Right ventricle myocardium superior (tissue), 1 donor: Measurements from ENCODE around the gene GSN. TPM values are rescaled to one million over a fixed set of nuclear protein-coding genes. Genes with fewer than 3 reads are reported as not detected.

Experiments
- ATAC-seq: fragments of 200-7000 bp; cut with Tn5 transposase; one replicate; pipeline ENCODE4 v1.9.1; 2020; ENCODE audit warnings: mild to moderate bottlenecking; ENCODE audit not compliant: poor library complexity
- DNase-seq: peaks from one replicate; pipeline ENCODE4 v3.0.0-alpha.2; 2020
- intact Hi-C: fragments of 100-400 bp; cut with DNase I; formaldehyde crosslinking; loops from one replicate; pipeline ENCODE4 v1.11.2; 2022
- total RNA-seq: library from RNA; stranded (reverse); fragmentation: NEBNext Ultra II Directional; extraction: Animal tissue kit (Norgen Biotek cat#: 25700); gene quantifications from one replicate; pipeline ENCODE4 v1.2.1, GENCODE V29; 2021
- donor health status: DM: no; HTN: yes; CAD: no; lungs with severe emphysema.

The GSN gene
- total RNA-seq, 1 donor from 2014 or later, result 837 TPM

GRCh38 chr9:121309833-121310425, 42.0 kb downstream of the GSN start:
- no peak for DNase-seq
- ATAC-seq, result no peak
- intact Hi-C loops, result no loop called here

- intact Hi-C loops, result no loop called here
- no peak for ATAC-seq
- peak; percentile 39 for DNase-seq
Observed at GRCh38 chr9:121310571-121310970, 42.6 kb downstream of the GSN start.

DNA sequence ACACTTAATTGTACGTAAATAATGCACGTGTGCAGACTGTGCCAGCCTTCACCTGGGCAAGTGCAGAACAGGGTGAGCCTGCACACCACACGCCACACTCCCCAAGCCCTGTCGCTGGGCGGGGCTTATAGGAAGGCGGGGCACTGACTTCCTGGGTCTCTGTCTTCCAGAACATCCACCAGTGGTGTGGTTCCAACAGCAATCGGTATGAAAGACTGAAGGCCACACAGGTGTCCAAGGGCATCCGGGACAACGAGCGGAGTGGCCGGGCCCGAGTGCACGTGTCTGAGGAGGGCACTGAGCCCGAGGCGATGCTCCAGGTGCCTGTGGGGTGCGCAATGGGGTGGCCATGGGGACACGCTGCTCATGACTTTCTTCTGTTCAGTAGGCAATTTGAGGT, 44.2 kb downstream of the GSN start:
- DNase-seq, result peak; percentile 37
- intact Hi-C loops, result no loop called here
- no peak for ATAC-seq

- ATAC-seq, result no peak
- peak; percentile 37 for DNase-seq
- intact Hi-C loops, result no loop called here
Observed at GRCh38 chr9:121313458-121314152, 45.6 kb downstream of the GSN start.

GRCh38 chr9:121316378-121316777, 48.4 kb downstream of the GSN start:
- ATAC-seq (no peak), DNase-seq (peak; percentile 27)
- intact Hi-C loops, result loop anchor here (5.0 kb wide), 3 partner anchors 61 to 104 kb away; no protein-coding TSS in a partner anchor

DNA sequence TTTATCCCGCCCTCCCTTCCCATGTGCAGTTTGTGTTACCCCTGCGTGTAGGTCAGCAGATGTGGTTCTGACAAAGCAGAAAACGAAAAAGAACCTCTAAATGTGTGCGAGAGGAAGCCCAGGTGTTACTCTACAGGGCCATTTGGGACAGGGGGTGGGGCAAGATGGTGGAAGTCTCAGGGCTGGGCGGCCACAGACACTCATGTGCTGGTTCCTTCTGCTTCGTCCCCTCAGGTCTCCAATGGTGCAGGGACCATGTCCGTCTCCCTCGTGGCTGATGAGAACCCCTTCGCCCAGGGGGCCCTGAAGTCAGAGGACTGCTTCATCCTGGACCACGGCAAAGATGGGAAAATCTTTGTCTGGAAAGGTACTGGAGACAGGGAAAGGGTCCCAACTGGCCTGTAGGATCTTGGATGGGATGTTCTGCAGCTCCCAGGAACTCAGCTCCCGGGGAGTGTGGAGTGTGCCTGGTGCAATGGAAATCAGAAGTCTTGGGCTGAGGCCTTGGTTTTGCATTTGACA, 49.0 kb downstream of the GSN start:
- ATAC-seq (no peak), DNase-seq (peak; percentile 20)
- intact Hi-C loops, result loop anchor here (5.0 kb wide), 3 partner anchors 60 to 105 kb away; no protein-coding TSS in a partner anchor

- ATAC-seq (peak; percentile 65), DNase-seq (peak; percentile 86)
- intact Hi-C loops, result loop anchor here (5.0 kb wide), 3 partner anchors 59 to 106 kb away; no protein-coding TSS in a partner anchor
Observed at GRCh38 chr9:121317737-121318630, 50.0 kb downstream of the GSN start.

DNA sequence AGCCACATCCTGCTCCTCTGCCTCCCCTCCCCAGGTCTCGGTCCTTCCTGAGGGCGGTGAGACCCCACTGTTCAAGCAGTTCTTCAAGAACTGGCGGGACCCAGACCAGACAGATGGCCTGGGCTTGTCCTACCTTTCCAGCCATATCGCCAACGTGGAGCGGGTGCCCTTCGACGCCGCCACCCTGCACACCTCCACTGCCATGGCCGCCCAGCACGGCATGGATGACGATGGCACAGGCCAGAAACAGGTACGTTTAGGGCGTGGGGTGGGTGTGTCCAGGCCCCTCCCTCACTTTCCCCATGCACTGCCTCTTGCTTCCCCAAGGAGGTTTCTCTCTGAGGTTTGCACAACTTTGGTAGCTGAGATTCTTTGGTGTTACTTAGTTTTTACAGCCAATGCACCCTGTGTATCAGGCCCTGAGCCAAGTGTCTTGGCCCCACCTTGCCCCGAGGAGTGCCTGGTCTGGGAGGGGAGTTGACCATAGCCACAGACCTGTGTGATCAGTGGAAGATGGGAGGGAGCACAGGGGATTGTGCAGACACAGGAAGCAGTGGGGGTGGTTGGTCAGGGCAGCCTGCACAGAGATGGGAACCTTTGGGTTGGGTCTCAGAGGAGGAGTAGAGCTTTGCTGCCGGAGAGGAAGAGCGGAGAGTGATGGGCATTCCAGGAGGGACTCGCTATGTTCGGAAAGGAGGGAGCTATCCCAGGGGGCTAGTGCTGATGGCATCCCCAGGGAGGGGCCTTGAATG, 50.8 kb downstream of the GSN start:
- no peak for ATAC-seq
- DNase-seq, result peak; percentile 43
- intact Hi-C loops, result loop anchor here (5.0 kb wide), 3 partner anchors 58 to 107 kb away; no protein-coding TSS in a partner anchor

GRCh38 chr9:121319383-121319780, 51.4 kb downstream of the GSN start:
- intact Hi-C loops, result loop anchor here (5.0 kb wide), 3 partner anchors 58 to 107 kb away; no protein-coding TSS in a partner anchor
- ATAC-seq, result no peak
- DNase-seq, result no peak

DNA sequence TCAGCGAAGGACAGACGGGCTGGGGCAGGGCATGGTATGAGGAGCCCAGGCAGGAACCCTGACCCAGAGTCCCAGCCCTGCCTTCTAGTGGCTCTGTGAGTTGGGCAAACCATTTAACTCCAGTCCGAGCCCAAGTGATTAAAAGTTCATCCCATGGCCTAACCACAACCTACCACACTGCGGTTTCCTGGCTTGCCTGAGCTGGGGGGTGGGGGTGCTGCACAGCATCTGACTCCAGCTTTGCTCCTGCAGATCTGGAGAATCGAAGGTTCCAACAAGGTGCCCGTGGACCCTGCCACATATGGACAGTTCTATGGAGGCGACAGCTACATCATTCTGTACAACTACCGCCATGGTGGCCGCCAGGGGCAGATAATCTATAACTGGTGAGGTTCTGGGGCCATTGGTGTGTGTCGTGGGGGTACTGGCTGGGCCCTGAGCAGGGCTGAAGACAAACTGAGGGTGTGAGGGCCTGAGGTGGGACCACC, 53.1 kb downstream of the GSN start:
- intact Hi-C loops, result no loop called here
- peak; percentile 41 for DNase-seq
- ATAC-seq, result no peak

GRCh38 chr9:121322037-121322736, 54.2 kb downstream of the GSN start:
- DNase-seq (no peak), ATAC-seq (no peak)
- intact Hi-C loops, result no loop called here

- intact Hi-C loops, result no loop called here
- ATAC-seq, result no peak
- no peak for DNase-seq
Observed at GRCh38 chr9:121322737-121323448, 54.9 kb downstream of the GSN start.

DNA sequence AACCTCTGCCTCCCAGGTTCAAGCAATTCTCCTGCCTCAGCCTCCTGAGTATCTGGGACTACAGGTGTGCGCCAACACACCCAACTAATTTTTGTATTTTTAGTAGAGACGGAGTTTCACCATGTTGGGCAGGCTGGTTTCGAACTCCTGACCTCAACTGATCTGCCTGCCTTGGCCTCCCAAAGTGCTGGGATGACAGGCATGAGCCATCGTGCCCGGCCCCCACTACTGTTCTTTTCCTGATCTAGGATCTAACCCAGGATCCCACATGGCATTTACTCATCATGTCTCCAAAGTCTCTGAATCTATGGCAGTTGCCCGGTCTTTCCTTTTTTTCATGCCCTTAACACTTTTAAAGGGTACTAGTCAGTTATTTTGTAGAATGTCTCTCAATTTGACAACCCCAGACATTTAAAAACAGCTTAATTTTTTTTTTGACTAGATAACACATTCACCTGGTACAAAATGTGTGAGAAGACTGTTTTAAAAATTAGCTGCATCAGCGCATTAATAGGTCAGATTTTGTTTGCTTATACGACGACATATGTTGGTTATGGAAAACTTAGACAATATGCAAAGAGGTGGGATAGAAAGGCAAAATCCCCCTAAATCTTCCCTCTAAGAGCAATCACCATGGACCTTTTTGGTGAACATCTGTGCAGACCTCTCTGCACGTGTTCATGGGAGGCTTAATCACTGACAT, 55.6 kb downstream of the GSN start:
- ATAC-seq (no peak), DNase-seq (no peak)
- intact Hi-C loops, result no loop called here

DNA sequence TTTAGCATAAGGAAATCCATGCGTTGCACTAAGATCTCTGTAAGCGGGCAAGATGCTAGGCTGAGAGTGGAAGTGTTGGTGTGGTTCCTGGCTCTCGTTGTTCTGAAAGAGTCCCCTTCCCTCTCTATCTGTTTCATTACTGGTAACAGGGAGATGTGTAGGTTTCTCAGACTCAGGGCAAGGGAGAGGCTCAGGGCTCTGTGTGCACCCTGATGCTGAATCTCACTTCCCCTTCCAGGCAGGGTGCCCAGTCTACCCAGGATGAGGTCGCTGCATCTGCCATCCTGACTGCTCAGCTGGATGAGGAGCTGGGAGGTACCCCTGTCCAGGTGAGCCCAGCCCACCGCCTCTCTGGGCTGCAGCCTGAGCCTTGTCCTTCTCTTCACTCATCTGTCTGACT, 56.4 kb downstream of the GSN start:
- DNase-seq (no peak), ATAC-seq (no peak)
- intact Hi-C loops, result no loop called here

DNA sequence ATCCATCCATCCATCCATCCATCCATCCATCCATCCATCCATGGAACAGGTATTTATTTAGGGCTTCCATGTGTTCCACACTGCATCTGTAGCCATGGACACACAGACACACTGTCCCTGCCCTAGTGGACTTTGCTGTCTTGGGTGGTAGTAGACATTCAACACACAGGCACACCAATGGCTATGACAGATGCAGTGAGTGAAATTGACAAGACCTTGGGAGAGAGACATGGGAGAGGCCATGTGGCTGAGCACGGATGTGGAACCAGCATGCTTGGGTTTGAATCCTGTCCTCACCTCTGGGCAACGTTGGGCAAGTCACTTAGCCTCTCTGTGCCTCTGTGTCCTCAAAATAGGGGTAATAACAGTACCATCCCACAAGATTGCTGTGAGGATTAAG, 56.8 kb downstream of the GSN start:
- intact Hi-C loops, result no loop called here
- ATAC-seq, result no peak

DNA sequence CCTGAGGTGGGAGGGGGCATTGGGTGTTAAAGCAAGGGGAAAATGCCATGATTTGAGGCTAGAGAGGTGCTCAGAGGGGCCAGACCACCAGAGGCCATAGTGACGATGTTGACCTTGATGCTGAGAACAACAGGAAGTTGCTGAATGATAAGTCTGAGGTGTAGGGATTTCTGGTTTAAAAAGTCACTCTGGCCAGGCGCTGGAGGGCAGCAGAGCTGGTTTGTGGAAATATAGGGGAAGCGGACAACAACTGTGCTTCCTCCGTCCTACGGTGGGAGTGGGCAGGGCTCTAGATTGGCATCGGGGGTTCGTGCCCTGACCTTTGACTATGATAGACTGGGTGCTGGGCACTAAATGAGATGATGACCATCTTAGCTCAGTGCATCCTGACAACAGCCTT, 57.4 kb downstream of the GSN start:
- intact Hi-C loops, result no loop called here
- DNase-seq (no peak), ATAC-seq (peak; percentile 1)

More for the DNA sequence above, 56.8 kb downstream of the GSN start:
- DNase-seq, result no peak
